GM21367 (cell line): ENCODE data around the gene PROSER2.

ENCODE experiments used
- ATAC-seq: cut with Tn5 transposase; IDR thresholded peaks from one replicate; pipeline ENCODE4 v1.9.1; 2021; ENCODE audit not compliant: unreplicated experiment

PROSER2 gene, protein sequence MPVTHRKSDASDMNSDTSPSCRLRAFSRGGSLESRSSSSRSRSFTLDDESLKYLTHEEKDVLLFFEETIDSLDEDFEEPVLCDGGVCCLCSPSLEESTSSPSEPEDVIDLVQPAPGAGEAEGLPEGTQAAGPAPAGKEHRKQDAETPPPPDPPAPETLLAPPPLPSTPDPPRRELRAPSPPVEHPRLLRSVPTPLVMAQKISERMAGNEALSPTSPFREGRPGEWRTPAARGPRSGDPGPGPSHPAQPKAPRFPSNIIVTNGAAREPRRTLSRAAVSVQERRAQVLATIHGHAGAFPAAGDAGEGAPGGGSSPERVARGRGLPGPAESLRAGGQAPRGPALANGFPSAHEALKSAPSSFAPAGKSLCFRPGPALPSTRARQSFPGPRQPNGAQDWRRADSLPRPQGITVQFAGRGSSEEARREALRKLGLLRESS

DNA sequence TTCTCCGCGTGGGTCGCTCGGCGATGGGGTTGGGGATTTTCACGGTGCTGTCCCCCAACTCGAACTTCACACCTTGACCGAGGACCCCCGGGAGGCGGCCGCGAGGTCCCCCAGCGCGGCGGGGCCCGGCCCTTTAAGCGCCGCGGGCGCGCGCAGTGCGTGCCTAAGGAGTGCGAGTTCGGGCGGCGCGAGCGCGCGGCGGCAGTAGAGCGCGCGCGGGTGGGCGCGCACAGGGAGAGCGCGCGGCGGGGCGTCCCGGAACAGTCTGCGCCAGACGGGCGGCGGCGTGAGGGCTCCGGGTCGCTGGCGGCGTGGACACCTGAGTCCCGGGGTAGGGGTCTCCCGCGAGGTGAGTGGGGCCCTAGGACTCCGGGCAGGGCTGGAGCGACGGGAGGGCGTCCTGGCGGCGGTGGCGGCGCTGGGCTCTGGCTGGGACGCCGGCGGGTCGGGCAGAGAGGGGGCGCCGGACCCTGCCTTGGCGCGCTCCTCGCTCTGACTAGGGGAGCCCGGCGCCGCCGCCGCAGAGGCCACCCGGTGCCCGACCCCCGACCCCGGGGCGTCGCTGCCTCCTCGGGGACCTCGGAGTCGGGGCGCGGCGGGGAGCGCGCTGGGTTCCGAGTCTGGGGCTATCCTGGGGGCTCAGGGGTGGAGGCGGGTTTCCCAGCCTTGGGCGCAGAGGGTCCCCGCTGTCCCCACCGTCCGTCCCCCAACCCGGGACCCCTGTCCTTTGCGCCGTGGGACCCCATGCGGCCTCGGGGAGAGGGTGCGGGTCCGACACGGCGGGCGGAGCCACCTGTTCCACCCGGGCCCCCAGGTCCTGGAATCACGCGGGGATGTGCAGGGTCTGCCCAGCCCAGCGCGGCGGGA lies at the start of gene PROSER2:
Gene PROSER2 (plus strand): TSS at position 235 of the 867 bp plus-strand sequence. CDS start 28,722 bp downstream, outside the sequence.
- ATAC-seq, result no peak

DNA sequence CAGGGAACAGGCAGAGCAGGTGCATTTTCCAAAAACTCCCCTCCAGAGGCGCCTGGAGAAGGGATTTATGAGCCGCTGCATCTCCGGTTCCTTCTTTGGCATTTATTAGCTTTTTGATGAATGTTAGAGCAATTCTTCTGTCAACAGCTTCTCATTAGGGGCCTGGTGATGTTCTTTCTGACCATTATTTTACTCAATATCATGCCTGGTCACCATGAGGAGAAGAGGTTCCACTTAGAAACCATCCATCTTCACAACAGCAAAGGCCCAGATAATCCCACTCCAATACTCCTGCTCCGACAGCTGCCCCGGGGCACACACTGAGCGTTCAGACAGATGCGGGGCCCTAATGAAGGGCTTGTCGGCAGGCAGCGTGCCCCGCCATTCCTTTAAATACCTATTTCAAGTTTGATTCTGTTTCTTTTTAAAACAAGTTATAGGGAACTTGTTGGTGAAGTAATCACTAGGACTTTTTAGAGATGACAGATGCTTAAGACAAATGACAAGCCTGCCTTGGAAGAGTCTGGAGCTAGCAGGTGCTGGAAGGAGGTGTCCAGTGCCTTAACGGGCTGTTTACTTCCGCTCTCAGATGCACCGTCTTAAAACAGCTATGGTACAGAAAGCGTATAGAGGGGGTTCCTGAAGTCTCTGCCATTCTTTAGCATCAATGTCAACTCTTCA lies 49.3 kb upstream of the PROSER2 start:
- ATAC-seq, result no peak

DNA sequence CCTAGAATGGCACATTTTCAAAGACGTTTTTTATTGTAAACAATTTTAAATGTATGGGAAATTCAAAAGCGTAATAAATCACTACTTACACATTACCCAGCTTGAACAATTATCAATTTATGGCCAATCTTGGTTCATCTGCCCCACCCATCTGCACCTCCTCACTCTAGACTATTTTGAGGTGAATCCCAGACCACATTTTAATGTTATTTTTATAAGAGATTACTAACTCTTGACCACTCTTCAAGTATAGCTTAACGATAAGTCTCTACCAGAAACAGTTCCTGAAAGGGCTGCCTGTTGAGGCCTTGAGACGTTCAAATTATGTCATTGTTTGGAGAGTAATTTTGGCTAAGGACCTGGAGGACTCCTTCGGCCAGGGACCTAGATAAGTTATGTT lies 47.7 kb upstream of the PROSER2 start:
- no peak for ATAC-seq

DNA sequence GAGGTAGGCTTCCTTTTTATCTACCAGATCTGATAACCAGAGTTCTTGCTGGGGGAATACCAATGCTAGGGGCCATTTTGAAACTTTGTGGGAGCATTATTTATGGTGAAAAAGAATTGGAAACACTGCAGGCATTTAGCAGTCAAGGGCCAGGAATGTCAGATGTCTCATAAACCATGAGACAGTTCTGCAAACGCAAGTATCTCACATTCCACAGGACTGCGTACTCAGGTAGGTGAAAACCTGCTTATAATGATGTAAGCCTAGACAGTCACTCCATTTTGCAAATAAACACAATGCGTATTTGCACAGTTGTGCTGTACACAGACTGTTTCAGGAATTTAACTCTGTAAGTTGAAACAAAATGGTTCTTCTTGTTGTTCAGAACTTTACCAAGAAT lies 47.1 kb upstream of the PROSER2 start:
- no peak for ATAC-seq

DNA sequence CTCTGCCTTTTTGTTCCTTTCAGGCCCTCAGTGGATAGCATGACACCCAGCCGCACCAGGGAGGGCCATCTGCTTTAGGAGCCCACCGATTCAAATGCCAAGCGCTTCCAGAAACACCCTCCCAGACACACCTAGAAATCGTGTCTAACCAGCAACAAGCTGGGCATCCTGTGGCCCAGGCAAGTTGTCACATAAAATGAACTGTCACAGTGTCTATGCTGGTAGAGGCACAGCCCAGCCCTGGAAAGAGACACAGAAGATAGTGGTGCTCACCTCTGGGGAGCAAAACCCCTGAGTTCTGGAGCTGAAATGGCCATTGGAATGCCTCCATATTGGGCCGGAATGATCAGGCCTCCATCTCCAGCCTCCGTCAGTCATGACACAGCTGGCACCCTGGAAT lies 42.0 kb upstream of the PROSER2 start:
- ATAC-seq, result no peak

DNA sequence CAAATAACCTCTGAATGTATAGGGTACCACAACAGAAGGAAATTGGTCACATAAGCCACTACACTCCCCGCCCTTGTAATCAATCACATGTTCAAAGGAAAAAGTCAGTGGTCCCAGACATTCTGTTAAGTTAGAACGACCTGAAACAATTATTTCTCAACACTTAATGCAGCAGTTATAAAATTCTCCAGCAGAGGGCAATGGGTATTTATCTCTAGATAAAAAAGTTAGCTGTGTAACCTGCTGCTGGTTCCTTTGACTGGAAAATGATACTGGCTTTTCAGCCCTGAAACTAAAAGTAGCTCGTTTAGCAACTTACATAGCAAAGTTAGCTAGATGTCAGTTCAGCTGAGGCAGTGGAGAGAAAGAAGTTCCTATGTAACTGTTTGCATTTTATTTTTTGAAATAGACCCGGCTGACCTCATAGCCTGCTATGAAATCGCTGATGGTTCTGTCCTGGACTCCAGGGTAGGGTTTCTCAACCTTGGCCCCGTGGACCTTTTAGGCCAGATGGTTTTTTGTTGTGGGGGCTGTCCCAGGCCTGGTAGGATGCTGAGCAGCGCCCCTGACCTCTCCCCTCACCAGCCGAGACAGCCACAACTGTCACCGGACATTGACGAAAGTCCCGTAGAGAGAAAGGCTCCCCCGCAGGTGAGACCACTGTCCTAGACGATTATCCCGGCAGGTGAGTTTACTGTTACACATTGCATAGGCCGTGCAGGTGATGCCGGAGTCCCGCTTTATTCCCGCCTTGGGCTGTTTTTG lies 40.2 kb upstream of the PROSER2 start:
- no peak for ATAC-seq

DNA sequence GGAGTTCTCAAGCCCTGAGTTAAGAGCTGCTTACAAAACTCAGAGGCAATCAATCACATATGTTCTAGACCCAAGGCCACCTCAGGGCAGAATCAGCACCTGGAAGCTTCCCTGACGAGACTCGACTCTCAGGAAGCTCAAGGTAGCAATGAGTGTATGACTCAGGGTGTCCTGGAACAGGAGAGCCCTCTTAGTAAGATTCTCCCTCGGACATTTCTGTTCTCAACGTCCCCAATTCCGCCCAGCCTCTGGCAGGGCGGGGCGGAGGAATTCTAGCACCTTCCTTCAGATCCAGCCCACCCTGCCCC lies 39.6 kb upstream of the PROSER2 start:
- ATAC-seq, result no peak

DNA sequence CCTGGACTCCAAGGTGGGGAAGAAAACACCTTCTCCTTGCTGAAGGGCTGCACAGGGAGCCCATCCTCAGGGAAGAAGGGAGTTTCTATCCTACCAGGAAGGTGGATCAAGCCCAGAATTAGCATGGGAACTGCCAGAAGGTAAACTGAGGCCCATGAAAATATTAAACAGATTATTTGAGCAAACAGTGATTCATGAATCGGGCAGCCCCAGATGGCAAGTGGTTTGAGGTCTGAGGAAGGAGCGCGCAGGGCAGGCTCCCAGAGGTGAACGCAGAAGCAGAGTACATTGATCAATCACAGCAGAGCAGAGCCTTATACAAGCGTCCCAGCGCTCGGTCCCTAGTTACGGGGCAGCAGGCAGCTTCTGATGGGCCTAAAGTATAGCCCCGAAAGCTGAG lies 35.8 kb upstream of the PROSER2 start:
- no peak for ATAC-seq

DNA sequence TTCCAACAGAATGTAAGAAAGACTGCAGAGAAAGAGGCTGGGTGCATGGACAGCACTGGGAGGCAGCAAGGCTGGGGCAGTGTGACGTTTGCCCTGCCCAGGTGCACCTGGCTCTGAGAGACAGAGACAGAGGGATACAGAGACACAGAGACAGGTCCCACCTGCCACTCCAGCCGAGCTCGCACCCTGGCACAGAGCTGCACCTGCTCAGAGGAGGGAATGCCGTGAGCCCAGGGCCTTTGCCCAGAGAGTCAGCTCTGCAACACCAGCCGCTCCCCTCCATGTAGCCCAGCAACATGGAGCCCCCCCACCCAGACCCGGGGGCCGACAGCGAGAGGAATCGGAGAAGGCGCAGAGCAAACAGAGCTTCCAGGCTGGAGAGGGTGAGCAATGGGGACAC lies 35.3 kb upstream of the PROSER2 start:
- ATAC-seq, result no peak

DNA sequence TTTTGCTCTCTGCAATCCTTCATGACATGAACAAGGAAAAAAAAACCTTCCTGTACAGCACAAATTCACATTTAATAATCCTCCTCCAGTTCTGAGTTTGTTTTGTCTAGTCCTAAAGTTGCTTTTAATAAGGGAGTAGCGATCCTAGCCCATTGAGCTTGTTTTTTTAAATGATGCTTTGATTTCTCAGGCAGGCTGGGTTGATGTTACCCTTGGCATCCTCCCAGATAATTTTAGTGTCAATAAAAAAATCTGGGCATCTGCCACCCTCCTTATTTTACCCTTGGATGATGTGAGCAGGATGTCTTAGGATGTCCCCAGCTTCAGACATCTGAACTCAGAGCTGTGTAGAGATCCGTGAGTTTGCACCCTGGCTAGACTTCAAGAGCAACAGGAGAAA lies 33.9 kb upstream of the PROSER2 start:
- no peak for ATAC-seq

DNA sequence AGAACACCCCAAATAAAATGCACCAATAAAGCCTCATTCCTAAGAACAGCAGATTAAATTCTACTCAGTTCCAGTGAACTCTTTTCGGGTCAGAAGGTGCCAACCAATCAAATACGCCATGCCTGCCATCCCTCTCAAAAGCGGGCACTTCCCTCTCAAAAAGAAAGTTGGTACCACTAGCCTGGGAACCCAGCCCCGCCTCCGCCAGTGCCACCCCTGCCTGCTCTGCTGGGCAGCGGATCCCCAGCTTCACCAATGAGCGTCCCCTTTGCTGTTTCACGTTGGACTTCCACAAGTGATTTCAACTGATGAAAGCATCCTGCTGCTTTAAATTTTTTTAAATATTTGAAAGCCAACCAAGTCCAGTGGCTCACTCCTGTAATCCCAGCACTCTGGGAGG lies 33.2 kb upstream of the PROSER2 start:
- no peak for ATAC-seq

DNA sequence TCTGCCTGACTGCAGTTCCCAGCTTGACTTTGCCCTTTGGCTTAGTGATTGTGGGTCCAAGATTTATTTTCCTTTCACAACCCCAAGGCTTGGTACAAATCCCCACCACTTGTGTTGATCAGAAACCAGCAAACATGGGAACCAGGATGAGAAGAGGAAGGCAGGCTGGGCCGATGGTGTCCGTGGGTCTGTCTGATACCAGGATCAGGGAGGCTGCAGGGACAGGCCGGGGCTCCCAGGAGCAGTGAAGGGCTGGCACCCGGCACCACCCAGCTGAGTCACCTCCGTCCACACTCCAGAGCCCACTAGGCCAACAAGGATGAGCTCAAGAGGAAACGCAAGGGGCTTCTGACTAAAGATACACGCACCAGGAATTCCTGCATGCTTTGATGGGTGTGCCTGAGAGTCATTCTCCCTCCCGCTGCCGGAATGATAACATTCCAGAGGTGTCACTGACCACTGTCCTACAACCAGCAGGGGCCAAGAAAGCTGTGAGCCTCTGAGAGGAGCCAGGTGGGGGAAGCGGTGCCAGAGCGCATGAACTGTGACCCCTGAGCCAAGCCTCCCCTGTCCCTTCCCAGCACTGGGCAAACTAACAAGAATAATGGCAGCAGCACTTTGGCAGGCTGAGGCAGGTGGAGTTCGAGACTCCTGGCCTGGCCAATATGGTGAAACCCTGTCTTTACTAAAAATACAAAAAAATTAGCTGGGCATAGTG lies 29.2 kb upstream of the PROSER2 start:
- ATAC-seq, result no peak

DNA sequence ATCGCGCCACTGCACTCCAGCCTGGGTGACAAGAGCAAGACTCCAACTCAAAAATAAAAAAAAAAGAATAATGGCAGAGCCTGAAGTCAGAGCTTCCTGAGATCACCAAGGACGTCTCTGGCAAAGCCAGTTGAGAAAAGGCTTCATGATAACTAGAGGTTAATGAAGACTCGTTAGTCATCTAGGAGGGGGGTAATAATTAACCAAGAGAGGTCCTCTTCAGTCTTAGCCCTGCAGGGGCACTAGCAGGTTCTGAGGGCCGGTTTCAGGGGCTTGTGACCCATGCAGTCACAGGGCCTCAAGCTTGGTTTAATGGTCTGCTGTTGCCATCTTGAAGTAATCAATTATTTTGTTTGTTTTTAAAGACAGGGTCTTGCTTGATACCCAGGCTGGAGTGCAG lies 28.6 kb upstream of the PROSER2 start:
- no peak for ATAC-seq

DNA sequence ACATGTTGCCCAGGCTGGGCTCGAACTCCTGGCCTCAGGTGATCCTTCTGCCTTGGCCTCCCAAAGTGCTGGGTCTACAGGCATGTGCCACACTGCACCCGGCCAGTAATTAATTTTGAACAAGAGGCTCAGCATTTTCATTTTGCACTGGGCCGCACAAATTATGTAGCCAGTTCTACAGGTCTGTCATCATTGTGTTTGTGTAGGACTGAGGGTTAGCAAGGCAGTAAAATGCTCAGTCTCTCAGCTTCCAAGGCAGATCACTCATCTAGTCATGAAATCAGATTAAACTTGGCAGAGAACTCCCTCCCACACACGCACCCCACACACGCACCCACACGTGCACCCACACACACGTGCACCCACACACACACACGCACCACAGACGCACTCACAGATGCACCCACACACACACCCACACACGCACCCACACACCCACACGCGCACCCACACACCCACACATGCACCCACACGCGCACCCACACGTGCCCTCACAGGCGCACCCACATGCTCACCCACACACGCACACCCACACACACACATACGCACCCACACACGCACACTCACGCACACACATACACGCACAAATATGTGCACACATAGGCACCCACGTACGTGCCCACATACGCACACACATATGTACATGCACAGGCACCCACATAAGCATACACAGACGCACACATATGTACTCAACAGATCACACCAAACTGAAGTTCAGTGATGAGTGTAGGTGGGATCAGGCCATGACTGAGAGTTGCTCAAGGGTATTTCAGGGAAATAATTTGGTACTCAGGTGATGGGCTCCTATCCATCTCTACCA lies 27.8 kb upstream of the PROSER2 start:
- ATAC-seq, result no peak

DNA sequence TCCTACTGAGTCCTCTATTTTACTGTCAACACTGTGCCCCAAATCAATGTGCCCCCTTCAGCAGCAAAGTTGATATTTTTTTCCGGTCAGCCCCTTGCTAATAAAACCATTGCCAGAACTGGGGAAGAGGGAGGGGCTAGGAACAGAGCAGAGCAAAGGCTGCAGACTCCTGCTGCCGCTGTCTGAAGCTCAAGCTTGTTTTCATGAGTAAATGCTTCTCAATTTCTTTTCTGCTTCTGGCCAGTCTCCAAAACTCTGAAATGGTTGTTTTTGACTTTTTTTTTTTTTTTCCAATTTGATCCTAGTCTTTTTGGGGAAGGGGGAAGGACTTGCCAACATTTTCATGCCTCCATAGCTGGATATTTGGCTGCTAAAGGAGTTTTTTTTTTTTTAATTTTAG lies 26.7 kb upstream of the PROSER2 start:
- no peak for ATAC-seq

DNA sequence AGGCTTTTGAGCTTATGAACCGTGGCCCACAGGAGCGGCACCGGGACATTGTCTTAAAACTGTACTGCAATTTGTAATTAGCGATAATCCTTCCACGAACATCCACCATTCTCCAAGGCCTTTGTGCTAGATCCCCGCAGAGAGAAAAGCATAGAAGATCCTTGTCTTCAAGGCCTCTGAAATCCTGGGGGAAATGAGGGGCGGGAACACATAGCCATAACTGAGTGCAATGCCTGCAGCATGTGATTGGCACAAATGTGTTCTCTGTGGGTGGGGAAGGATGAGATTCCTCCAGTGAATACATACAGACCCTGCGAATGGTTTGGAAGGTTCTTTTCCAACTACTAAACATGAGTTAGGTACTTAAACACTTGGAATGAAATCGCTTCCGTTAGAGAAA lies 25.9 kb upstream of the PROSER2 start:
- ATAC-seq, result no peak

DNA sequence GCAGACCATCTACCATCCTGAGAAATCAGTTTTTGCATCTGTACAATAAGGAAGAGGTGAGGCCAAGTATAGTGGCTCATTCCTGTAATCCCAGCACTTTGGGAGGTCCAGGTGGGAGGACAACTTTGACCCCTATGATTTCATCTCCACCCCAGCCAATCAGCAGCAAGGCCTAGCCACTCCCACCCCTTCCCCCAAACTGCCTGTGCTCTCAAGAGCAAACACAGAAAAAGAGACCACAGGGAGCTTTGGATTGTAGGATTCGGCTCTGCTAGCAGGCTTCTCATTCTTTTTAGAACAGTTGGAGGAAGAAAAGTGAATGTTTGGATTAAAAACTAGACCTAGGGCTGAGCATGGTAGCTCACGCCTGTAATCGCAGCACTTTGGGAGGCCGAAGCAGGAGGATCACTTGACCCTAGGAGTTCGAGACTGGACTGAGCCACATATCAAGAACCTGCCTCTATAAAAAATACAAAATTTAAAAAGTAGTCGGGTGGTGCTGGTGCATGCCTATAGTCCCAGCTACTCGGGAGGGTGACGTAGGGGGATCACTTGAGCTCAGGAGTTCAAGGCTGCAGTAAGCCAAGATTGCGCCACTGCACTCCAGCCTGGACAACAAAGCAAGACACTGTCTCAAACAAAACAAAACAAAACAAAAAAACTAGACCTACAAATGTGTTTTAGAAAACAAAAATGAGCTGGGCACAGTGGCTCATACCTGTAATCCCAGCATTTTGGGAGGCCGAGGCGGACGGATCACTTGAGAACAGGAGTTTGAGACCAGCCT lies 25.1 kb upstream of the PROSER2 start:
- no peak for ATAC-seq

DNA sequence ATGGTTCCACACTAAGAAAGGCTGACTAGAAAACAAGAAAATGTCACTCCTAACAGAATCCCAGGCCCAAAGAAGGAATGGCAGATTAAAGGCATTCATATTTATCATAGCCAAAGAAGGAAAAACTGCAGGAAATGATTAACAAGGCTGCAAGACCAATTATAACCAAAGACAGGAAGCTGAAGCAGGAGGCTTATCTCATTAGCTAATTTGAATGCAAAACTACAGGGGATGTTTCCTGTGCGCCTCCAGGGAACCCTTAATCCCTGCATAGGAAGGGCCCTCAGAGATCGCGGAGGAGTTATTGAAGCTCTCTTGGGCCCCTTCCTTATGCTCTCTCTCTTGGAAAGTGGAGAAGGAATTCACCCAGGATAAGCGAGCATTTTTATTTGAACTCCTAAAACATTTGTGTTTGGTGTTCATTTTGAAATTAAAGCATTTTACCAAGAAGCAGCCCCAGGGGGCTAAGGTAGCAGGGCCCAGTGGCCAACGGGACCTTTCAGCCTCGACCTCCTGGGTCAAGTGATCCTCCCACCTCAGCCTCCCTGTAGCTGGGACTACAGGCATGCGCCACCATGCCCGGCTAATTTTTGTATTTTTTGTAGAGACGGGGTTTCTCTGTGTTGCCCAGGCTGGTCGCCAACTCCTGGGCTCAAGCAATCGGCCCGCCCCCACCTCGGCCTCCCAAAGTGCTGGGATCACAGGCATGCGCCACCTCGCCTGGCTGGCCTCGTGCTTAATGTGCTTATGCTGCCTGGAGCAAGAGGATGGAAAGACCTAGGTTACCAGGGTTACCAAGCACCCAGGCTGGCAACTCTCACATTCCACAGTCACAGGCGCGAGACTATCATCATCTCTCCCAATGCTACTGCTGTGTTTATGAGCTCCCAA lies 24.1 kb upstream of the PROSER2 start:
- ATAC-seq, result no peak
